WTC11 (cell line): ENCODE results near the gene SPEF1. TPM values are rescaled to one million over a fixed set of nuclear protein-coding genes. Genes with fewer than 3 reads are reported as not detected.

ENCODE experiments used
- ATAC-seq: fragments of 200-7000 bp; cut with Tn5 transposase; 2 replicates; pipeline ENCODE4 v1.10.0; 2021; ENCODE audit warnings: mild to moderate bottlenecking, moderate library complexity
- CTCF ChIA-PET: fragments of 300-600 bp; sonication (Branson Sonifier 250); formaldehyde crosslinking; loops from one replicate; lab custom pipeline; 2021; ENCODE audit warnings: antibody characterized with exemption; lab: Charles Lee
- POLR2A ChIA-PET: fragments of 350-600 bp; sonication (Branson Sonifier 250); formaldehyde crosslinking; loops from one replicate; lab custom pipeline; 2021; ENCODE audit warnings: antibody characterized with exemption; lab: Charles Lee
- DNase-seq: peaks from one replicate; pipeline ENCODE4 v3.0.0; 2021; ENCODE audit warnings: low spot score
- H3K27ac Mint-ChIP-seq: 2 replicates; pipeline ENCODE4 v1.8.0; 2021; ENCODE audit warnings: mixed read lengths
- H3K27me3 Mint-ChIP-seq: 2 replicates; pipeline ENCODE4 v1.8.0; 2021; ENCODE audit warnings: low read depth, mild to moderate bottlenecking, moderate library complexity, mixed read lengths
- H3K36me3 Mint-ChIP-seq: 2 replicates; pipeline ENCODE4 v1.8.0; 2021; ENCODE audit warnings: mixed read lengths
- H3K4me1 Mint-ChIP-seq: 2 replicates; pipeline ENCODE4 v1.8.0; 2022; ENCODE audit warnings: mixed read lengths
- H3K4me3 Mint-ChIP-seq: 2 replicates; pipeline ENCODE4 v1.8.0; 2021; ENCODE audit warnings: mild to moderate bottlenecking, moderate library complexity, mixed read lengths
- H3K9me3 Mint-ChIP-seq: 2 replicates; pipeline ENCODE4 v1.8.0; 2021; ENCODE audit warnings: mixed read lengths
- CBFB ChIP-seq: sonication (generic); formaldehyde crosslinking; IDR thresholded peaks from 2 replicates; pipeline ENCODE4 v1.8.1; 2022; ENCODE audit warnings: mild to moderate bottlenecking, low read depth, missing genetic modification reagents
- CREM ChIP-seq: sonication (generic); formaldehyde crosslinking; IDR thresholded peaks from 2 replicates; pipeline ENCODE4 v1.8.1; 2022; ENCODE audit warnings: mild to moderate bottlenecking, missing genetic modification reagents, moderate library complexity
- ELF4 ChIP-seq: sonication (generic); formaldehyde crosslinking; IDR thresholded peaks from 2 replicates; pipeline ENCODE4 v1.8.1; 2022; ENCODE audit warnings: low read depth, mild to moderate bottlenecking, moderate library complexity, missing genetic modification reagents
- ETV6 ChIP-seq: sonication (generic); formaldehyde crosslinking; IDR thresholded peaks from 2 replicates; pipeline ENCODE4 v1.8.1; 2022; ENCODE audit warnings: mild to moderate bottlenecking, missing genetic modification reagents
- FOXP1 ChIP-seq: sonication (generic); formaldehyde crosslinking; IDR thresholded peaks from 2 replicates; pipeline ENCODE4 v1.8.0; 2022; ENCODE audit warnings: missing genetic modification reagents, mild to moderate bottlenecking, moderate library complexity, borderline replicate concordance
- NFATC4 ChIP-seq: fragments of 250-450 bp; sonication (Bioruptor Pico); IDR thresholded peaks from 2 replicates; pipeline ENCODE4 v1.9.0; 2021; ENCODE audit warnings: mild to moderate bottlenecking
- NR3C1 ChIP-seq: sonication (generic); formaldehyde crosslinking; conservative IDR thresholded peaks from 2 replicates; pipeline ENCODE4 v1.8.1; 2023; ENCODE audit warnings: low read depth, mild to moderate bottlenecking, missing genetic modification reagents
- RELA ChIP-seq: sonication (generic); formaldehyde crosslinking; IDR thresholded peaks from 2 replicates; pipeline ENCODE4 v1.8.1; 2022; ENCODE audit warnings: missing genetic modification reagents, mild to moderate bottlenecking, borderline replicate concordance
- SP1 ChIP-seq: sonication (generic); formaldehyde crosslinking; conservative IDR thresholded peaks from 2 replicates; pipeline ENCODE4 v1.8.1; 2022; ENCODE audit warnings: missing genetic modification reagents
- TEAD4 ChIP-seq: sonication (generic); formaldehyde crosslinking; IDR thresholded peaks from 2 replicates; pipeline ENCODE4 v1.8.0; 2022; ENCODE audit warnings: mild to moderate bottlenecking, missing genetic modification reagents
- ZNF138 ChIP-seq: sonication (generic); formaldehyde crosslinking; conservative IDR thresholded peaks from 2 replicates; pipeline ENCODE4 v1.8.1; 2022; ENCODE audit warnings: mild to moderate bottlenecking, moderate library complexity, missing genetic modification reagents
- total RNA-seq: library from RNA; stranded (reverse); gene quantifications from 3 replicates; pipeline ENCODE4 v1.2.3, GENCODE V29; 2021
- TF ChIP-seq, protein P1 (sequence below): sonication (generic); formaldehyde crosslinking; IDR thresholded peaks from 2 replicates; pipeline ENCODE4 v1.8.1; 2023; ENCODE audit warnings: mild to moderate bottlenecking, missing genetic modification reagents
- TF ChIP-seq, protein P2 (sequence below): sonication (generic); formaldehyde crosslinking; IDR thresholded peaks from 2 replicates; pipeline ENCODE4 v1.8.0; 2022; ENCODE audit warnings: mild to moderate bottlenecking, missing genetic modification reagents
- TF ChIP-seq, protein P3 (sequence below): fragments of 200-600 bp; IDR thresholded peaks from 2 replicates; pipeline ENCODE4 v1.8.0; 2022; ENCODE audit warnings: antibody characterized with exemption
- TF ChIP-seq, protein P4 (sequence below): sonication (generic); formaldehyde crosslinking; IDR thresholded peaks from 2 replicates; pipeline ENCODE4 v1.8.1; 2023; ENCODE audit warnings: mild to moderate bottlenecking, moderate library complexity, missing genetic modification reagents
- TF ChIP-seq, protein P5 (sequence below): sonication (generic); formaldehyde crosslinking; IDR thresholded peaks from 2 replicates; pipeline ENCODE4 v1.8.1; 2023; ENCODE audit warnings: mild to moderate bottlenecking, missing genetic modification reagents, moderate library complexity
- TF ChIP-seq, protein P6 (sequence below): sonication (generic); formaldehyde crosslinking; IDR thresholded peaks from 2 replicates; pipeline ENCODE4 v1.8.0; 2022; ENCODE audit warnings: mild to moderate bottlenecking, missing genetic modification reagents

The SPEF1 gene
- total RNA-seq, 1 experiment from 2014 or later = 0.72 TPM

DNA sequence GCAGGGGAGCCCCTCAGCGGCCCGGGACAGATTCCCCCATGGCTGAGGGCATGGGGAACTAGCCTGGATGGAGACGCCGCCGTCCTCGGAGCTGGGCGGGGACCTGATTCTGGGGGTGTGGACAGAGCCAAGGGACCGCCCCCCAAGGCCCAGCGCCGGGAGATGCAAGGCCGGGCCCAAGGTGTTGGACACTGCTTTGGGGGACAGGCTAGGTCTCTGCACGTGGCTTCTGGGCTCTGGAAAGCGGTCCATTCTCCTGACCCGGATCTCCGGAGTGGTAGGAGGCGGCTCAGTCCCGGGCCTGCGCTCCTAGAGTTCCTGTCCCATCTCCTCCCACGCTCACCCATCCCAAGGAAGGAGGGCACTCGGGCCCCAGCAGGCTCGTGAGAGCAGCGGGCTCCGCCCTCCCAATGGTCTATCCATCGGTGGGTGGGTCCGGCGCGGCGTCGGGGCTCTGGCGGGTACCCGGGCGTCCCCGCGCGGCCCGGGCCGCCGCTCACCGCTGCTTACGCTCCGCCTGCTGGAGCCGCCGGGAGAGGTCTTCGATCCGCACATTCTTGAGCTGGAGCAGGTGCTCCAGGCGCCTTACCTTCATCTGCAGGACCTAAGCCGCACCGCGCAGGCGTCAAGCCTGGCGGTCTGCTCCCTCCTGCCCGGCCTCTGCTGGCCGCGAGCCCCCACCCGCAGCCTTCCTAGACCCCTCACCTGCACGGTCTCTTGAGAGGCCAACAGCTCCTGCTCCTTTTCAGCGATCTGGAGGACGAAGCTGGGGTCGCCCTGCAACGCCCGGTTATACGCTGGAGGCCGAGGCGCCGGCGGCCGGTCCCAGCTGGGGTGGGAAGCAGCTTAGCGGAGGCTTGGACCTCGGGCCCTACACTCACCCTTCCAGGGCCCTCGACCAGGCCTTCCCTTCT lies 3.3 kb downstream of the SPEF1 start:
- H3K9me3 Mint-ChIP-seq = no peaks in the 10 kb centered on the region
- DNase-seq = peak; percentile 82
- ATAC-seq = peak; percentile 73
- peaks cover 58% of the 10 kb centered on the region for H3K27me3 Mint-ChIP-seq
- peak overlapping the region; percentile 79 for H3K4me3 Mint-ChIP-seq
- H3K36me3 Mint-ChIP-seq = no peaks in the 10 kb centered on the region
- CTCF ChIA-PET = interaction anchor here (0.6 to 3.3 kb wide), 25 partner anchors 8 to 208 kb away, joined by 3 to 27 read pairs (median 4); partner anchors contain the start of genes ADAM33, ADISSP, AP5S1 and CDC25B
- TF ChIP-seq TEAD4 (CRISPR knock-in tag) (peak; percentile 62; the same call in 1 of the 2 replicates), CREM (CRISPR knock-in tag) (0 out of 2 replicates have a peak, but pooled peaks have one; percentile 29), CBFB (CRISPR knock-in tag) (0 out of 2 replicates have a peak, but pooled peaks have one; percentile 17), SP1 (CRISPR knock-in tag) (peak; percentile 72), FOXP1 (CRISPR knock-in tag) (peak; percentile 45; the same call in 1 of the 2 replicates), RELA (CRISPR knock-in tag) (peak; percentile 53; the same call in 1 of the 2 replicates), ZNF138 (CRISPR knock-in tag) (peak; percentile 66; the same call in 1 of the 2 replicates), ELF4 (CRISPR knock-in tag) (no peak), ETV6 (CRISPR knock-in tag) (peak; percentile 45), NR3C1 (CRISPR knock-in tag) (no peak), NFATC4 (CRISPR knock-in tag) (no peak)
- TF ChIP-seq, protein P1, sequence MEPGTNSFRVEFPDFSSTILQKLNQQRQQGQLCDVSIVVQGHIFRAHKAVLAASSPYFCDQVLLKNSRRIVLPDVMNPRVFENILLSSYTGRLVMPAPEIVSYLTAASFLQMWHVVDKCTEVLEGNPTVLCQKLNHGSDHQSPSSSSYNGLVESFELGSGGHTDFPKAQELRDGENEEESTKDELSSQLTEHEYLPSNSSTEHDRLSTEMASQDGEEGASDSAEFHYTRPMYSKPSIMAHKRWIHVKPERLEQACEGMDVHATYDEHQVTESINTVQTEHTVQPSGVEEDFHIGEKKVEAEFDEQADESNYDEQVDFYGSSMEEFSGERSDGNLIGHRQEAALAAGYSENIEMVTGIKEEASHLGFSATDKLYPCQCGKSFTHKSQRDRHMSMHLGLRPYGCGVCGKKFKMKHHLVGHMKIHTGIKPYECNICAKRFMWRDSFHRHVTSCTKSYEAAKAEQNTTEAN (CRISPR knock-in tag) = peak; percentile 33; the same call in 1 of the 2 replicates
- TF ChIP-seq, protein P2, sequence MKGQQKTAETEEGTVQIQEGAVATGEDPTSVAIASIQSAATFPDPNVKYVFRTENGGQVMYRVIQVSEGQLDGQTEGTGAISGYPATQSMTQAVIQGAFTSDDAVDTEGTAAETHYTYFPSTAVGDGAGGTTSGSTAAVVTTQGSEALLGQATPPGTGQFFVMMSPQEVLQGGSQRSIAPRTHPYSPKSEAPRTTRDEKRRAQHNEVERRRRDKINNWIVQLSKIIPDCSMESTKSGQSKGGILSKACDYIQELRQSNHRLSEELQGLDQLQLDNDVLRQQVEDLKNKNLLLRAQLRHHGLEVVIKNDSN (CRISPR knock-in tag) = peak; percentile 17; the same call in 1 of the 2 replicates
- TF ChIP-seq, protein P3, sequence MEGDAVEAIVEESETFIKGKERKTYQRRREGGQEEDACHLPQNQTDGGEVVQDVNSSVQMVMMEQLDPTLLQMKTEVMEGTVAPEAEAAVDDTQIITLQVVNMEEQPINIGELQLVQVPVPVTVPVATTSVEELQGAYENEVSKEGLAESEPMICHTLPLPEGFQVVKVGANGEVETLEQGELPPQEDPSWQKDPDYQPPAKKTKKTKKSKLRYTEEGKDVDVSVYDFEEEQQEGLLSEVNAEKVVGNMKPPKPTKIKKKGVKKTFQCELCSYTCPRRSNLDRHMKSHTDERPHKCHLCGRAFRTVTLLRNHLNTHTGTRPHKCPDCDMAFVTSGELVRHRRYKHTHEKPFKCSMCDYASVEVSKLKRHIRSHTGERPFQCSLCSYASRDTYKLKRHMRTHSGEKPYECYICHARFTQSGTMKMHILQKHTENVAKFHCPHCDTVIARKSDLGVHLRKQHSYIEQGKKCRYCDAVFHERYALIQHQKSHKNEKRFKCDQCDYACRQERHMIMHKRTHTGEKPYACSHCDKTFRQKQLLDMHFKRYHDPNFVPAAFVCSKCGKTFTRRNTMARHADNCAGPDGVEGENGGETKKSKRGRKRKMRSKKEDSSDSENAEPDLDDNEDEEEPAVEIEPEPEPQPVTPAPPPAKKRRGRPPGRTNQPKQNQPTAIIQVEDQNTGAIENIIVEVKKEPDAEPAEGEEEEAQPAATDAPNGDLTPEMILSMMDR = no peak
- TF ChIP-seq, protein P4, sequence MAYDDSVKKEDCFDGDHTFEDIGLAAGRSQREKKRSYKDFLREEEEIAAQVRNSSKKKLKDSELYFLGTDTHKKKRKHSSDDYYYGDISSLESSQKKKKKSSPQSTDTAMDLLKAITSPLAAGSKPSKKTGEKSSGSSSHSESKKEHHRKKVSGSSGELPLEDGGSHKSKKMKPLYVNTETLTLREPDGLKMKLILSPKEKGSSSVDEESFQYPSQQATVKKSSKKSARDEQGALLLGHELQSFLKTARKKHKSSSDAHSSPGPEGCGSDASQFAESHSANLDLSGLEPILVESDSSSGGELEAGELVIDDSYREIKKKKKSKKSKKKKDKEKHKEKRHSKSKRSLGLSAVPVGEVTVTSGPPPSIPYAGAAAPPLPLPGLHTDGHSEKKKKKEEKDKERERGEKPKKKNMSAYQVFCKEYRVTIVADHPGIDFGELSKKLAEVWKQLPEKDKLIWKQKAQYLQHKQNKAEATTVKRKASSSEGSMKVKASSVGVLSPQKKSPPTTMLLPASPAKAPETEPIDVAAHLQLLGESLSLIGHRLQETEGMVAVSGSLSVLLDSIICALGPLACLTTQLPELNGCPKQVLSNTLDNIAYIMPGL (CRISPR knock-in tag) = peak; percentile 56; the same call in 1 of the 2 replicates
- TF ChIP-seq, protein P5, sequence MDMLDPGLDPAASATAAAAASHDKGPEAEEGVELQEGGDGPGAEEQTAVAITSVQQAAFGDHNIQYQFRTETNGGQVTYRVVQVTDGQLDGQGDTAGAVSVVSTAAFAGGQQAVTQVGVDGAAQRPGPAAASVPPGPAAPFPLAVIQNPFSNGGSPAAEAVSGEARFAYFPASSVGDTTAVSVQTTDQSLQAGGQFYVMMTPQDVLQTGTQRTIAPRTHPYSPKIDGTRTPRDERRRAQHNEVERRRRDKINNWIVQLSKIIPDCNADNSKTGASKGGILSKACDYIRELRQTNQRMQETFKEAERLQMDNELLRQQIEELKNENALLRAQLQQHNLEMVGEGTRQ (CRISPR knock-in tag) = peak; percentile 2; the same call in 1 of the 2 replicates
- TF ChIP-seq, protein P6, sequence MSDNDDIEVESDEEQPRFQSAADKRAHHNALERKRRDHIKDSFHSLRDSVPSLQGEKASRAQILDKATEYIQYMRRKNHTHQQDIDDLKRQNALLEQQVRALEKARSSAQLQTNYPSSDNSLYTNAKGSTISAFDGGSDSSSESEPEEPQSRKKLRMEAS (CRISPR knock-in tag) = peak; percentile 81
- H3K4me1 Mint-ChIP-seq = peaks cover 30% of the 10 kb centered on the region
- no peak overlapping the region for H3K27ac Mint-ChIP-seq
- POLR2A ChIA-PET = interaction anchor here (0.6 to 2.1 kb wide), 5 partner anchors 10 to 422 kb away, joined by 3 to 14 read pairs (median 3); partner anchors contain the start of genes ADISSP and AP5S1
